HepG2 (cell line): Measurements from ENCODE around the gene OPRD1. TPM values are rescaled to one million over a fixed set of nuclear protein-coding genes. Genes with fewer than 3 reads are reported as not detected.

Experiments
- ARNT2 ChIP-seq: sonication (generic); formaldehyde crosslinking; IDR thresholded peaks from 2 replicates; pipeline ENCODE4 v1.8.0; 2022; ENCODE audit warnings: mild to moderate bottlenecking, low read depth, missing genetic modification reagents, moderate library complexity
- BRCA1 ChIP-seq: sonication (generic); formaldehyde crosslinking; IDR thresholded peaks from 2 replicates; pipeline ENCODE4 v1.4.0; 2020; ENCODE audit warnings: missing genetic modification reagents
- CHCHD3 ChIP-seq: sonication (generic); formaldehyde crosslinking; IDR thresholded peaks from 2 replicates; pipeline ENCODE4 v1.8.0; 2022; ENCODE audit warnings: mild to moderate bottlenecking, missing genetic modification reagents, moderate library complexity
- EED ChIP-seq: sonication (generic); formaldehyde crosslinking; IDR thresholded peaks from 2 replicates; pipeline ENCODE4 v1.5.0; 2020; ENCODE audit warnings: mild to moderate bottlenecking, missing genetic modification reagents
- FOXC1 ChIP-seq: sonication (generic); formaldehyde crosslinking; IDR thresholded peaks from 2 replicates; pipeline ENCODE4 v1.8.0; 2022; ENCODE audit warnings: mild to moderate bottlenecking, missing genetic modification reagents, borderline replicate concordance
- GABPB1 ChIP-seq: IDR thresholded peaks from 2 replicates; pipeline ENCODE4 v1.6.1; 2016; ENCODE audit warnings: mild to moderate bottlenecking, missing genetic modification reagents, moderate library complexity, missing compliant biosample characterization
- HDAC2 ChIP-seq: sonication (generic); formaldehyde crosslinking; IDR thresholded peaks from 2 replicates; pipeline ENCODE4 v1.4.0; 2020; ENCODE audit warnings: missing genetic modification reagents
- HMG20B ChIP-seq: conservative IDR thresholded peaks from 2 replicates; pipeline ENCODE4 v1.6.1; 2016; ENCODE audit warnings: missing genetic modification reagents, missing compliant biosample characterization
- KLF13 ChIP-seq: sonication (generic); formaldehyde crosslinking; IDR thresholded peaks from 2 replicates; pipeline ENCODE4 v1.4.0; 2020; ENCODE audit warnings: mild to moderate bottlenecking, missing genetic modification reagents
- MYC ChIP-seq: sonication (generic); formaldehyde crosslinking; IDR thresholded peaks from 2 replicates; pipeline ENCODE4 v1.9.0; 2021; ENCODE audit warnings: missing genetic modification reagents, borderline replicate concordance
- NCOA5 ChIP-seq: sonication (generic); formaldehyde crosslinking; IDR thresholded peaks from 2 replicates; pipeline ENCODE4 v1.4.0; 2020; ENCODE audit warnings: missing genetic modification reagents
- NFKBIZ ChIP-seq: IDR thresholded peaks from 2 replicates; pipeline ENCODE4 v1.6.1; 2018; ENCODE audit warnings: missing genetic modification reagents, missing compliant biosample characterization
- NFYB ChIP-seq: sonication (generic); formaldehyde crosslinking; IDR thresholded peaks from 2 replicates; pipeline ENCODE4 v1.4.0; 2020; ENCODE audit warnings: missing genetic modification reagents
- POLR2A ChIP-seq, 2 experiments: IDR thresholded peaks; 2 replicates each; pipeline ENCODE4 v1.6.1; 2011; ENCODE audit warnings: low read depth in 2 of 2, low read length in 2 of 2, mild to moderate bottlenecking in 1 of 2, moderate library complexity in 1 of 2; ENCODE audit not compliant: insufficient read depth in 1 of 2
- RARG ChIP-seq: sonication (generic); formaldehyde crosslinking; IDR thresholded peaks from 2 replicates; pipeline ENCODE4 v1.4.0; 2020; ENCODE audit warnings: low read depth, mild to moderate bottlenecking, missing genetic modification reagents
- RFXAP ChIP-seq: sonication (generic); formaldehyde crosslinking; IDR thresholded peaks from 2 replicates; pipeline ENCODE4 v1.4.0; 2020; ENCODE audit warnings: missing genetic modification reagents, borderline replicate concordance
- RNF2 ChIP-seq: fragments of 450-650 bp; conservative IDR thresholded peaks from 2 replicates; pipeline ENCODE4 v1.6.1; 2016; ENCODE audit warnings: low read depth
- SMARCC2 ChIP-seq: fragments of 450-650 bp; IDR thresholded peaks from 2 replicates; pipeline ENCODE4 v1.6.1; 2017; ENCODE audit warnings: antibody characterized with exemption, mild to moderate bottlenecking
- SYNCRIP ChIP-seq: fragments of 200-400 bp; formaldehyde crosslinking; IDR thresholded peaks from 2 replicates; pipeline ENCODE4 v1.6.1; 2018; ENCODE audit warnings: mild to moderate bottlenecking, low read depth, low read length; ENCODE audit not compliant: insufficient read depth
- TAF1 ChIP-seq: sonication (generic); formaldehyde crosslinking; IDR thresholded peaks from 2 replicates; pipeline ENCODE4 v1.4.0; 2020; ENCODE audit warnings: missing genetic modification reagents
- USF2 ChIP-seq, 2 experiments: sonication (generic) in 1 of 2; formaldehyde crosslinking in 1 of 2; IDR thresholded peaks; 2 replicates each; pipeline versions ENCODE4 v1.5.1 to v1.6.1; 2011 to 2020; ENCODE audit warnings: borderline replicate concordance in 1 of 2, low read depth in 1 of 2, low read length in 1 of 2, mild to moderate bottlenecking in 1 of 2, missing genetic modification reagents in 1 of 2, moderate library complexity in 1 of 2
- YY1 ChIP-seq: IDR thresholded peaks from 2 replicates; pipeline ENCODE4 v1.6.1; 2011; ENCODE audit warnings: low read length, low read depth, moderate library complexity, mild to moderate bottlenecking; ENCODE audit not compliant: insufficient read depth, insufficient replicate concordance
- ZNF317 ChIP-seq: sonication (generic); formaldehyde crosslinking; IDR thresholded peaks from 2 replicates; pipeline ENCODE4 v1.5.0; 2020; ENCODE audit warnings: mild to moderate bottlenecking, missing genetic modification reagents
- ZNF558 ChIP-seq: sonication (generic); formaldehyde crosslinking; IDR thresholded peaks from 2 replicates; pipeline ENCODE4 v1.9.0; 2022; ENCODE audit warnings: mild to moderate bottlenecking, missing genetic modification reagents, borderline replicate concordance
- ZSCAN9 ChIP-seq: IDR thresholded peaks from 2 replicates; pipeline ENCODE4 v1.6.1; 2016; ENCODE audit warnings: borderline replicate concordance
- polyA plus RNA-seq, 8 experiments: library from polyadenylated mRNA; depleted of rRNA in 3 of 8; stranded (reverse) in 7 of 8; unstranded in 1 of 8; fragments of >200 nt; fragmentation: Illumina TruSeq in 4 of 8; extraction: Trizol in 4 of 8; gene quantifications; 2 replicates each; pipeline versions ENCODE4 v1.2.1 to v1.2.3, GENCODE V29; 2011 to 2016; ENCODE audit warnings: low read depth in 4 of 8, missing spikeins in 1 of 8, mixed read lengths in 1 of 8; ENCODE audit not compliant: insufficient read depth in 1 of 8
- total RNA-seq, 5 experiments: library from RNA; depleted of rRNA; stranded (reverse); fragments of >200 nt; fragmentation: Illumina TruSeq; extraction: Trizol; gene quantifications; 2 replicates each; pipeline ENCODE4 v1.2.3, GENCODE V29; 2016; ENCODE audit warnings: low read depth in 1 of 5
- TF ChIP-seq, protein P1 (sequence below): sonication (generic); formaldehyde crosslinking; IDR thresholded peaks from 2 replicates; pipeline ENCODE4 v1.5.1; 2020; ENCODE audit warnings: mild to moderate bottlenecking, missing genetic modification reagents, moderate library complexity

The OPRD1 gene
- total and polyA plus RNA-seq, 2 of the 13 experiments (the other 11 are each of a cell fraction or from before 2014, with no cell fraction given): 0.02 to 0.03 TPM

- TF ChIP-seq RFXAP (CRISPR knock-in tag): no peak
- no peak for TF ChIP-seq ZSCAN9 (CRISPR knock-in tag)
- TF ChIP-seq YY1: peak; percentile 46
- peak; percentile 42; the same call in 1 of the 2 replicates for TF ChIP-seq GABPB1 (CRISPR knock-in tag)
- TF ChIP-seq POLR2A (IDR thresholded peaks at IDR 0.05; ENCODE audit: insufficient read depth in 1 of 2, low read depth in 2 of 2, low read length in 2 of 2): peak in 1 of 2 experiments; percentile 69; a peak in 2 of 4 replicates
- TF ChIP-seq NCOA5: no peak
- no peak for TF ChIP-seq RARG (CRISPR knock-in tag)
- peak; percentile 34; the same call in 1 of the 2 replicates for TF ChIP-seq MYC
- peak; percentile 39 for TF ChIP-seq TAF1 (CRISPR knock-in tag)
- no peak for TF ChIP-seq BRCA1 (CRISPR knock-in tag)
- TF ChIP-seq SYNCRIP: no peak
- no peak for TF ChIP-seq ZNF558
- no peak for TF ChIP-seq SMARCC2
- TF ChIP-seq FOXC1: no peak
- no peak for TF ChIP-seq HMG20B (CRISPR knock-in tag)
- TF ChIP-seq RNF2: 0 out of 2 replicates have a peak, but pooled peaks have one; percentile 26
- no peak for TF ChIP-seq ZNF317 (CRISPR knock-in tag)
- 0 out of 2 replicates have a peak, but pooled peaks have one; percentile 59 for TF ChIP-seq ARNT2 (CRISPR knock-in tag)
- no peak for TF ChIP-seq CHCHD3
- no peak for TF ChIP-seq KLF13
- TF ChIP-seq USF2 (IDR thresholded peaks at IDR 0.05; ENCODE audit: low read depth, low read length): peak; percentile 47; the same call in 1 of the 2 replicates
- no peak for TF ChIP-seq USF2 (CRISPR knock-in tag; IDR thresholded peaks at IDR 0.05; ENCODE audit: borderline replicate concordance)
- TF ChIP-seq EED: no peak
- TF ChIP-seq HDAC2 (CRISPR knock-in tag): peak; percentile 51; the same call in 1 of the 2 replicates
- TF ChIP-seq NFKBIZ (CRISPR knock-in tag): no peak
- peak; percentile 81 for TF ChIP-seq NFYB (CRISPR knock-in tag)
- TF ChIP-seq, protein P1, sequence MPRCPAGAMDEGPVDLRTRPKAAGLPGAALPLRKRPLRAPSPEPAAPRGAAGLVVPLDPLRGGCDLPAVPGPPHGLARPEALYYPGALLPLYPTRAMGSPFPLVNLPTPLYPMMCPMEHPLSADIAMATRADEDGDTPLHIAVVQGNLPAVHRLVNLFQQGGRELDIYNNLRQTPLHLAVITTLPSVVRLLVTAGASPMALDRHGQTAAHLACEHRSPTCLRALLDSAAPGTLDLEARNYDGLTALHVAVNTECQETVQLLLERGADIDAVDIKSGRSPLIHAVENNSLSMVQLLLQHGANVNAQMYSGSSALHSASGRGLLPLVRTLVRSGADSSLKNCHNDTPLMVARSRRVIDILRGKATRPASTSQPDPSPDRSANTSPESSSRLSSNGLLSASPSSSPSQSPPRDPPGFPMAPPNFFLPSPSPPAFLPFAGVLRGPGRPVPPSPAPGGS (CRISPR knock-in tag): peak; percentile 35; the same call in 1 of the 2 replicates
These were observed 102.5 kb downstream of the OPRD1 start, which contains the start of gene EPB41 (continued) for GRCh38 chr1:28914228-28915030.
